Uterus (tissue), 2 donors: ENCODE data around the gene TICAM1.

ENCODE experiments used
- CTCF ChIP-seq, 4 experiments: fragments of 200-600 bp in 2 of 4; fragments of 450-650 bp in 2 of 4; sonication (generic) in 2 of 4; IDR thresholded peaks; one replicate each; pipeline ENCODE4 v1.5.1; 2016 to 2019; ENCODE audit warnings: antibody characterized with exemption in 4 of 4, mild to moderate bottlenecking in 2 of 4, moderate library complexity in 1 of 4
- POLR2A ChIP-seq, 2 donors: fragments of 450-650 bp; IDR thresholded peaks; one replicate each; pipeline ENCODE4 v1.6.1; 2016; ENCODE audit warnings: antibody characterized with exemption in 2 of 2, mild to moderate bottlenecking in 1 of 2, moderate library complexity in 1 of 2

- no peak for TF ChIP-seq CTCF (IDR thresholded peaks at IDR 0.05)
- TF ChIP-seq POLR2A (IDR thresholded peaks at IDR 0.05) = no peak
Observed at GRCh38 chr19:4877753-4878490, 46.4 kb upstream of the TICAM1 start.
